Measurements from ENCODE around the gene MGA.

DNA sequence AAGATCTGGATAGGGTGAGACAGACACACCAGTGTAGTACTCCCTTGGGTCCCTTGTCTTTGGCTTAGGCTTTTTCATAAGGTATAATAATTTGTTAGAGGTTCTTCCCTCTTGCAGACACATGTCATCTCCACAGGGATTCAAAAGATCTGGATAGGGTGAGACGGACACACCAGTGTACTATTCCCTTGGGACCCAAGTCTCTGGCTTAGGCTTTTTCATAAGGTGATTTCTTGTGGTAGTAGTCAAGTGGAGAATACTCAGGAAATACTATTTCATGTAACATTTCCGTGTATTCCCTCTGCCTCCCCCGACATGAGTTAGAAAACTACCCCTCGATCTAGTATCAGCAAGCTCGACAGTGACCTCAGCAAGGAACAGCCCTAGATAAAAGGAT is 113.1 kb downstream of the MGA start:
- no peak for TF ChIP-seq POLR2A (IDR thresholded peaks at IDR 0.05)
- TF ChIP-seq, protein P1, sequence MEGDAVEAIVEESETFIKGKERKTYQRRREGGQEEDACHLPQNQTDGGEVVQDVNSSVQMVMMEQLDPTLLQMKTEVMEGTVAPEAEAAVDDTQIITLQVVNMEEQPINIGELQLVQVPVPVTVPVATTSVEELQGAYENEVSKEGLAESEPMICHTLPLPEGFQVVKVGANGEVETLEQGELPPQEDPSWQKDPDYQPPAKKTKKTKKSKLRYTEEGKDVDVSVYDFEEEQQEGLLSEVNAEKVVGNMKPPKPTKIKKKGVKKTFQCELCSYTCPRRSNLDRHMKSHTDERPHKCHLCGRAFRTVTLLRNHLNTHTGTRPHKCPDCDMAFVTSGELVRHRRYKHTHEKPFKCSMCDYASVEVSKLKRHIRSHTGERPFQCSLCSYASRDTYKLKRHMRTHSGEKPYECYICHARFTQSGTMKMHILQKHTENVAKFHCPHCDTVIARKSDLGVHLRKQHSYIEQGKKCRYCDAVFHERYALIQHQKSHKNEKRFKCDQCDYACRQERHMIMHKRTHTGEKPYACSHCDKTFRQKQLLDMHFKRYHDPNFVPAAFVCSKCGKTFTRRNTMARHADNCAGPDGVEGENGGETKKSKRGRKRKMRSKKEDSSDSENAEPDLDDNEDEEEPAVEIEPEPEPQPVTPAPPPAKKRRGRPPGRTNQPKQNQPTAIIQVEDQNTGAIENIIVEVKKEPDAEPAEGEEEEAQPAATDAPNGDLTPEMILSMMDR (IDR thresholded peaks at IDR 0.05): no peak
